Uterus (tissue), 4 donors: ENCODE measurements around the gene ENDOD1. TPM values are rescaled to one million over a fixed set of nuclear protein-coding genes. Genes with fewer than 3 reads are reported as not detected.

Experiments used
- DNase-seq, 2 donors: peaks; one replicate each; pipeline ENCODE4 v3.0.0-alpha.2; 2019 to 2020
- H3K27ac ChIP-seq, 2 donors: fragments of 200-600 bp; sonication (generic); 1 replicate in 1 of 2; 2 replicates in 1 of 2; pipeline ENCODE4 v1.5.1; 2016 to 2018
- H3K27me3 ChIP-seq, 2 donors: fragments of 200-600 bp; sonication (generic); one replicate each; pipeline ENCODE4 v1.5.1; 2018 to 2019; ENCODE audit warnings: control low read depth in 1 of 2
- H3K36me3 ChIP-seq, 2 donors: fragments of 200-600 bp; sonication (generic); one replicate each; pipeline ENCODE4 v1.5.1; 2019; ENCODE audit warnings: control low read depth in 1 of 2
- H3K4me1 ChIP-seq, 2 donors: fragments of 200-600 bp; sonication (generic); one replicate each; pipeline ENCODE4 v1.5.1; 2018 to 2019; ENCODE audit warnings: control low read depth in 1 of 2
- H3K4me3 ChIP-seq, 2 donors: fragments of 200-600 bp; sonication (generic); 1 replicate in 1 of 2; 2 replicates in 1 of 2; pipeline ENCODE4 v1.5.1; 2018 to 2019; ENCODE audit warnings: mild to moderate bottlenecking in 1 of 2
- H3K9me3 ChIP-seq, 2 donors: fragments of 200-600 bp; sonication (generic); one replicate each; pipeline ENCODE4 v1.5.1; 2019; ENCODE audit warnings: control low read depth in 1 of 2
- CTCF ChIP-seq, 4 experiments: fragments of 200-600 bp in 2 of 4; fragments of 450-650 bp in 2 of 4; sonication (generic) in 2 of 4; IDR thresholded peaks; one replicate each; pipeline ENCODE4 v1.5.1; 2016 to 2019; ENCODE audit warnings: antibody characterized with exemption in 4 of 4, mild to moderate bottlenecking in 2 of 4, moderate library complexity in 1 of 4
- POLR2A ChIP-seq, 2 donors: fragments of 450-650 bp; IDR thresholded peaks; one replicate each; pipeline ENCODE4 v1.6.1; 2016; ENCODE audit warnings: antibody characterized with exemption in 2 of 2, mild to moderate bottlenecking in 1 of 2, moderate library complexity in 1 of 2
- intact Hi-C: fragments of 100-400 bp; cut with DNase I; formaldehyde crosslinking; loops from one replicate; pipeline ENCODE4 v1.15.1; 2023; ENCODE audit warnings: low total_unique reads
- total RNA-seq, 4 donors: library from RNA; depleted of rRNA in 3 of 4; stranded (reverse); fragments of >200 nt in 3 of 4; gene quantifications; one replicate each; pipeline versions ENCODE4 v1.1.0 to v1.2.4, GENCODE V29; 2014 to 2023
- donor health status: DM: yes; HTN: yes; CAD: no.

Gene ENDOD1
- total RNA-seq, 4 donors from 2014 or later: 35.0 to 82.9 (median 60.0) TPM

GRCh38 chr11:95050595-95051202, 38.9 kb upstream of the ENDOD1 start:
- DNase-seq: no peak
- intact Hi-C loops: no loop called here
- H3K36me3 ChIP-seq: no peaks in the 10 kb centered on the region

DNA sequence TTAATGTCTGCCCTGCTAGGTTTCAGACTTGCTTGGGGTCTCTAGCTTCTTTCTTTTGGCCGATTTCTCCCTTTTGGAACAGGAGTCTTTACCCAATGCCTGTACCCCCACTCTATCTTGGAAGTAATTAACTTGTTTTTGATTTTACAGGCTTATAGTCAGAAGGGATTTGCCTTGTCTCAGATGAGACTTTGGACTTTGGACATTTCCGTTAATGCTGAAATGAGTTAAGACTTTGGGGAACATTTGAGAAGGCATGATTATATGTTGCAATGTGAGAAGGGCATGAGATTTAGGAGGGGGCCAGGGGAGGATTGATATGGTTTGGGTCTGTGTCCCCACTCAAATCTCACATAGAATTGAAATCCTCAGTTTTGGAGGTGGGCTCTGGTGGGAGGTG, 35.3 kb upstream of the ENDOD1 start:
- TF ChIP-seq CTCF (IDR thresholded peaks at IDR 0.05): no peak
- no peaks in the 10 kb centered on the region for H3K36me3 ChIP-seq

More at GRCh38 chr11:95050595-95051202, 38.9 kb upstream of the ENDOD1 start:
- H3K4me1 ChIP-seq: no peaks in the 10 kb centered on the region
- no peaks in the 10 kb centered on the region for H3K9me3 ChIP-seq
- H3K27ac ChIP-seq: no peak overlapping the region
- no peak overlapping the region for H3K4me3 ChIP-seq
- TF ChIP-seq POLR2A (IDR thresholded peaks at IDR 0.05) (no peak), CTCF (IDR thresholded peaks at IDR 0.05) (no peak)
- no peaks in the 10 kb centered on the region for H3K27me3 ChIP-seq

GRCh38 chr11:95055283-95055897, 34.3 kb upstream of the ENDOD1 start:
- no peak for DNase-seq
- intact Hi-C loops: no loop called here
- Histone ChIP-seq H3K27me3 (no peaks in the 10 kb centered on the region), H3K36me3 (no peaks in the 10 kb centered on the region), H3K9me3 (no peaks in the 10 kb centered on the region), H3K27ac (no peak overlapping the region), H3K4me1 (no peaks in the 10 kb centered on the region), H3K4me3 (no peak overlapping the region)
- TF ChIP-seq CTCF (IDR thresholded peaks at IDR 0.05): no peak
- no peak for TF ChIP-seq POLR2A (IDR thresholded peaks at IDR 0.05)

More for the DNA sequence above, 35.3 kb upstream of the ENDOD1 start:
- H3K9me3 ChIP-seq: no peaks in the 10 kb centered on the region
- H3K4me1 ChIP-seq: no peaks in the 10 kb centered on the region
- intact Hi-C loops: no loop called here
- DNase-seq: no peak
- H3K4me3 ChIP-seq: no peak overlapping the region
- H3K27me3 ChIP-seq: no peaks in the 10 kb centered on the region
- H3K27ac ChIP-seq: no peak overlapping the region

GRCh38 chr11:95057959-95058358, 31.7 kb upstream of the ENDOD1 start:
- Histone ChIP-seq H3K27ac (no peak overlapping the region), H3K9me3 (no peaks in the 10 kb centered on the region), H3K27me3 (no peaks in the 10 kb centered on the region), H3K4me1 (no peaks in the 10 kb centered on the region), H3K36me3 (no peaks in the 10 kb centered on the region), H3K4me3 (no peak overlapping the region)
- intact Hi-C loops: no loop called here
- TF ChIP-seq CTCF (IDR thresholded peaks at IDR 0.05) (no peak), POLR2A (IDR thresholded peaks at IDR 0.05) (no peak)
- no peak for DNase-seq

DNA sequence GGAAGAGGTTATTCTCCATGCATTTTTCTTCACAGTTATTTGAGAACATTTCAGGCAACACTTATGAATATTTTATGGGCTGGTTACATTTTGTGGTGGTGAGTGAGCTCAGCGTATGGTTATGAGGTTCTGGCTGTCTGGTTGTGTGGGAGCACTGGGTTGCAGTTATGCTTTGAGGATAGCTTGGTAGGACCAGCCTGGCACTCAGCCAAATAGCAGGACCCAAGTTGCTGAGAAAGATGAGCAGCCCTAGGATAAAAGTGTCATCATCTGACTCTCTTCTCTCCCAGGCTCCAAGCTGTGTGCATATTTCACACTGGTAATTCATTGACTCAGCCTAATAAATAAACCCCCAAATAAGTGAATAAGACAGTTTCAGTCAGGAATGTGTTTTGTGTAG, 31.0 kb upstream of the ENDOD1 start:
- Histone ChIP-seq H3K4me3 (no peak overlapping the region), H3K27me3 (no peaks in the 10 kb centered on the region), H3K4me1 (no peaks in the 10 kb centered on the region), H3K27ac (no peak overlapping the region), H3K9me3 (no peaks in the 10 kb centered on the region), H3K36me3 (no peaks in the 10 kb centered on the region)
- no peak for DNase-seq
- no peak for TF ChIP-seq POLR2A (IDR thresholded peaks at IDR 0.05)
- intact Hi-C loops: no loop called here
